Tibial nerve (tissue), 3 donors: ENCODE data around the gene EMP2.

ENCODE experiments used
- CTCF ChIP-seq, 5 experiments: fragments of 200-600 bp in 3 of 5; fragments of 450-650 bp in 2 of 5; sonication (generic) in 3 of 5; IDR thresholded peaks; one replicate each; pipeline ENCODE4 v1.5.1; 2016 to 2019; ENCODE audit warnings: antibody characterized with exemption in 5 of 5, mild to moderate bottlenecking in 3 of 5, moderate library complexity in 2 of 5
- POLR2A ChIP-seq, 2 donors: fragments of 450-650 bp; IDR thresholded peaks; one replicate each; pipeline ENCODE4 v1.6.1; 2017; ENCODE audit warnings: antibody characterized with exemption in 2 of 2, mild to moderate bottlenecking in 2 of 2, moderate library complexity in 2 of 2

DNA sequence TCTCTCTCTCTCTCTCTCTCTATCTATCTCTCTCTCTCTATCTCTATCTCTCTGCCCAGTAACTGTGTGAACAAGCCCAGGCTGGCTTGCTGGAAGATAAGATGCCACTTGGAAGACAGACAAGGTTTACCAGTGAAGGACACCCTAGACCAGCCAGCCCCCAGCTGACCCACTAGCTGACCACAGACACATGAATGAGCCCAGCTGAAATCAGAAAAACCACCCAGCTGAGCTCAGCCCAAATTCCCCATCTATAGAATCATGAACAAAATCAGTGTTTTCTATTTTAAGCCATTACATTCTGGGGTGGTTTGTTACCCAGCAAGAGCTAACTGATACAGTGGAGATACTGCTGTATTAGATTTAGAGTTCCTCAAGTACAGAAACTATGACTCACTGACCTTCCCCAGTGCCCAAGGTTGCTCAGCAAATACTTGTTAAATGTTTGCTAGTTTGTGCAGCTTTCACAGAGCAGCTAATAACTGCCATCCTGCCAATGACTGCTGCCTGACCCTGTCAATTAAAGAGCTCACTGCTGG lies 18.0 kb downstream of the EMP2 start:
- no peak for TF ChIP-seq CTCF (IDR thresholded peaks at IDR 0.05)
- TF ChIP-seq POLR2A (IDR thresholded peaks at IDR 0.05) = no peak
